Thyroid gland (tissue), 4 donors: Measurements from ENCODE around the gene RASSF6. TPM values are rescaled to one million over a fixed set of nuclear protein-coding genes. Genes with fewer than 3 reads are reported as not detected.
"Not testable (repeated sequence)": the region's sequence is repeated elsewhere in the genome, so short reads cannot be mapped to it uniquely, and the experiment has no call there.

Experiments
- DNase-seq, 2 donors: peaks; one replicate each; pipeline ENCODE4 v3.0.0-alpha.2; 2019
- H3K27ac ChIP-seq, 3 donors: fragments of 200-600 bp; sonication (generic); 1 replicate in 2 of 3; 2 replicates in 1 of 3; pipeline ENCODE4 v1.5.1; 2016 to 2019; ENCODE audit warnings: mild to moderate bottlenecking in 1 of 3, moderate library complexity in 1 of 3
- H3K27me3 ChIP-seq: fragments of 200-600 bp; sonication (generic); one replicate; pipeline ENCODE4 v1.5.1; 2019
- H3K36me3 ChIP-seq, 2 donors: fragments of 200-600 bp; sonication (generic); one replicate each; pipeline ENCODE4 v1.5.1; 2016 to 2019
- H3K4me1 ChIP-seq, 2 donors: fragments of 200-600 bp; sonication (generic); one replicate each; pipeline ENCODE4 v1.5.1; 2017 to 2019
- H3K4me3 ChIP-seq, 3 donors: fragments of 200-600 bp; sonication (generic); replicated peaks in 1 of 3; 1 replicate in 2 of 3; 2 replicates in 1 of 3; pipeline ENCODE4 v1.5.1; 2016; ENCODE audit warnings: mild to moderate bottlenecking in 1 of 3
- H3K9me3 ChIP-seq: fragments of 200-600 bp; sonication (generic); one replicate; pipeline ENCODE4 v1.5.1; 2017
- CTCF ChIP-seq, 6 experiments: fragments of 200-600 bp in 3 of 6; fragments of 450-650 bp in 3 of 6; sonication (generic) in 3 of 6; IDR thresholded peaks; one replicate each; pipeline ENCODE4 v1.5.1; 2016 to 2019; ENCODE audit warnings: antibody characterized with exemption in 6 of 6, mild to moderate bottlenecking in 2 of 6, inconsistent platforms in 1 of 6, moderate library complexity in 1 of 6
- POLR2A ChIP-seq, 2 donors: fragments of 450-650 bp; IDR thresholded peaks; one replicate each; pipeline ENCODE4 v1.6.1; 2017; ENCODE audit warnings: antibody characterized with exemption in 2 of 2, mild to moderate bottlenecking in 2 of 2, moderate library complexity in 1 of 2
- WGBS, 2 donors: methylation state at CpG; one replicate each; pipeline ENCODE4 v1.1.5; 2017; 5-methylcytosine and 5-hydroxymethylcytosine counted together
- intact Hi-C: fragments of 100-400 bp; cut with DNase I; formaldehyde crosslinking; loops from one replicate; pipeline ENCODE4 v1.15.1; 2023
- total RNA-seq, 4 donors: library from RNA; depleted of rRNA; stranded (reverse); fragments of >200 nt; gene quantifications; one replicate each; pipeline ENCODE4 v1.2.3, GENCODE V29; 2016

RASSF6 gene
- total RNA-seq, 4 donors from 2014 or later, result 2.5 to 13.1 (median 4.2) TPM

GRCh38 chr4:73599182-73599581, 21.1 kb downstream of the RASSF6 start:
- intact Hi-C loops, result loop anchor here (10.0 kb wide), 1 partner anchor 536 kb away; no protein-coding TSS in a partner anchor
- no peak overlapping the region for H3K27ac ChIP-seq
- H3K4me1 ChIP-seq, result peaks cover 0 to 5% of the 10 kb centered on the region in 2 donors
- no peak for DNase-seq
- no peak for TF ChIP-seq POLR2A (IDR thresholded peaks at IDR 0.05)
- no peak for TF ChIP-seq CTCF (IDR thresholded peaks at IDR 0.05)
- H3K27me3 ChIP-seq, result no peaks in the 10 kb centered on the region
- no peaks in the 10 kb centered on the region for H3K36me3 ChIP-seq
- no peak overlapping the region for H3K4me3 ChIP-seq
- no peaks in the 10 kb centered on the region for H3K9me3 ChIP-seq
- 77 to 83% methylated on average over 3 of the region's 4 CpGs for WGBS, 2 donors

GRCh38 chr4:73597594-73597993, 22.6 kb downstream of the RASSF6 start:
- H3K4me3 ChIP-seq, result no peak overlapping the region
- no peak for DNase-seq
- TF ChIP-seq POLR2A (IDR thresholded peaks at IDR 0.05) (no peak), CTCF (IDR thresholded peaks at IDR 0.05) (no peak)
- no peaks in the 10 kb centered on the region for H3K9me3 ChIP-seq
- H3K36me3 ChIP-seq, result no peaks in the 10 kb centered on the region
- H3K4me1 ChIP-seq, result no peaks in the 10 kb centered on the region
- H3K27ac ChIP-seq, result no peak overlapping the region
- no peaks in the 10 kb centered on the region for H3K27me3 ChIP-seq
- intact Hi-C loops, result loop anchor here (10.0 kb wide), 1 partner anchor 537 kb away; no protein-coding TSS in a partner anchor

- H3K4me1 ChIP-seq, H3K9me3 ChIP-seq, H3K36me3 ChIP-seq, H3K27ac ChIP-seq, H3K27me3 ChIP-seq, H3K4me3 ChIP-seq, DNase-seq: not testable (repeated sequence)
- intact Hi-C loops, result loop anchor here (10.0 kb wide), 1 partner anchor 538 kb away; no protein-coding TSS in a partner anchor
Observed at GRCh38 chr4:73597183-73597582, 23.1 kb downstream of the RASSF6 start.

- TF ChIP-seq POLR2A (IDR thresholded peaks at IDR 0.05) (no peak), CTCF (IDR thresholded peaks at IDR 0.05) (no peak)
- Histone ChIP-seq H3K27me3 (no peaks in the 10 kb centered on the region), H3K4me3 (no peak overlapping the region), H3K4me1 (no peaks in the 10 kb centered on the region), H3K36me3 (no peaks in the 10 kb centered on the region), H3K9me3 (no peaks in the 10 kb centered on the region), H3K27ac (no peak overlapping the region)
- WGBS, 2 donors, result 45 to 58% methylated on average over 4 of the region's 4 CpGs
- intact Hi-C loops, result loop anchor here (10.0 kb wide), 1 partner anchor 539 kb away; no protein-coding TSS in a partner anchor
- no peak for DNase-seq
Observed at GRCh38 chr4:73596001-73596400, 24.2 kb downstream of the RASSF6 start.

GRCh38 chr4:73593631-73594241, 26.5 kb downstream of the RASSF6 start:
- Histone ChIP-seq H3K36me3 (no peaks in the 10 kb centered on the region), H3K9me3 (no peaks in the 10 kb centered on the region), H3K4me3 (no peak overlapping the region), H3K4me1 (no peaks in the 10 kb centered on the region), H3K27me3 (no peaks in the 10 kb centered on the region), H3K27ac (no peak overlapping the region)
- intact Hi-C loops, result loop anchor here (2.0 to 10.0 kb wide), 2 partner anchors 61 to 541 kb away; no protein-coding TSS in a partner anchor
- peak in 1 of 2 donors; percentile 6 for DNase-seq
- TF ChIP-seq CTCF (IDR thresholded peaks at IDR 0.05) (peak in 4 of 6 experiments; percentile 9 to 65 (median 54)), POLR2A (IDR thresholded peaks at IDR 0.05) (no peak)
- WGBS, 2 donors, result 85 to 87% methylated on average over 6 of the region's 6 CpGs
